GM21526 (cell line): ENCODE data around the gene SNN.

Experiments used
- ATAC-seq: cut with Tn5 transposase; IDR thresholded peaks from one replicate; pipeline ENCODE4 v1.9.1; 2021; ENCODE audit warnings: moderate library complexity; ENCODE audit not compliant: unreplicated experiment, low FRiP score

Gene SNN

DNA sequence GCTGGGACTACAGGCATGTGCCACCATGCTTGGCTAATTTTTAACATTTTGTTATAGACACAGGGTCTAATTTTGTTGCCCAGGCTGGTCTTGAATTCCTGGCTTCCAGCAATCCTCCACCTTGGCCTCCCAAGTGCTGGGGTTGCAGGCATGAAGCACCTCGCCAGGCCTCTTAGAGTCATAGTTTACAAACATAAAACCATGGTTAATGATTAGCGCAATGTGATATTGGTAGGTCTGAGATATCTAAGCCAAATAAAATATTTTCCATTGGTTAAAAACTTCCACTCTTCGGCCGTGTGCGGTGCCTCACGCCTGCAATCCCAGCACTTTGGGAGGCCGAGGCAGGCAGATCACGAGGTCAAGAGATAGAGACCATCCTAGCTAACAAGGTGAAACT, 57.8 kb downstream of the SNN start:
- no peak for ATAC-seq

DNA sequence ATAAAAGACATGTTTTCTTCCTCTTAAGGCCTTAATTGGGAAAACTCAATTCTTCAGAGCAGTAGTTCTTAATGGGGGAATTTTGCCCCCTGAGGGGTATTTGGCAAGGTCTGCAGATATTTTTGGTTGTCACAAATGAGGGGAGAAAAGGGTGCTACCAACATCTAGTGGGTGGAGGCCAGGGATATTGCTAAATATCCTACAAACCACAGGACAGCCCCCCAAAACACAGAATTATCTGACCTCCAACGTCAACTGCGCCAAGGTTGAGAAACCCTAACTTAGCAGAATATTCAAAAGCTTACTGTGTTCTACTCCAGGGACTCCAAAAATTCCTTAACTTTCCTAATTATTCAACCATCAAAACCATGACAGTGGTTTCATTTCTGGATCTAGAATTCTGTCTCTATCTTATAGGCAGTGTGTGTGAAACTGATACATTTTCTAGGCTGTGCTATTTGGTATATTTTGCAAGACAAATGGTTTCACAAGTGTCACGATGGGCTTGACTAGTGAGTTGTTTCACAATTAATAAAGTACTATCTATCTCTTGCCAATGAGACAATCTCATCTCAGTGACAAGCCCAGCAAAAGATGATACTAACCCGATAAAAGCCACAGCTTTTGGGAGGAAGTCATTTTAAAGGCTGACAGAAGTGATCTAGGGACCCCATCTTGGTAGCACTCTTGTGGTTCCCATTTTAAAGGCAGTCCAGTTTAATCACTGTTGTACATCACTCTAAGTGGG, 59.7 kb downstream of the SNN start:
- ATAC-seq, result no peak
